HFFc6 (cell line): ENCODE results near the gene SRRM2. TPM values are rescaled to one million over a fixed set of nuclear protein-coding genes. Genes with fewer than 3 reads are reported as not detected.

Experiments
- DNase-seq: peaks from one replicate; pipeline ENCODE4 v3.0.0-alpha.2; 2018
- H3K27ac Mint-ChIP-seq: 2 replicates; pipeline ENCODE4 v1.8.0; 2020; ENCODE audit warnings: mild to moderate bottlenecking, mixed read lengths
- H3K27me3 Mint-ChIP-seq: 2 replicates; pipeline ENCODE4 v1.8.0; 2021; ENCODE audit warnings: mild to moderate bottlenecking, moderate library complexity, mixed read lengths; ENCODE audit not compliant: insufficient read depth
- H3K36me3 Mint-ChIP-seq: 2 replicates; pipeline ENCODE4 v1.8.0; 2021; ENCODE audit warnings: low read depth, mixed read lengths
- H3K4me1 Mint-ChIP-seq: 2 replicates; pipeline ENCODE4 v1.8.0; 2020; ENCODE audit warnings: low read depth, mixed read lengths
- H3K4me3 Mint-ChIP-seq: 2 replicates; pipeline ENCODE4 v1.8.0; 2020; ENCODE audit warnings: mild to moderate bottlenecking, moderate library complexity, mixed read lengths
- H3K9me3 Mint-ChIP-seq: 2 replicates; pipeline ENCODE4 v1.8.0; 2020; ENCODE audit warnings: mild to moderate bottlenecking, mixed read lengths
- CTCF ChIP-seq: fragments of 200-600 bp; sonication (generic); IDR thresholded peaks from 2 replicates; pipeline ENCODE4 v1.5.0; 2021; ENCODE audit warnings: antibody characterized with exemption, mild to moderate bottlenecking
- total RNA-seq, 6 experiments: library from RNA; stranded (reverse); fragmentation: NEBNext Ultra II Directional; extraction: Animal tissue kit (Norgen Biotek cat#: 25700); gene quantifications; 2 replicates in 1 of 6; 3 replicates in 5 of 6; pipeline ENCODE4 v1.2.3, GENCODE V29; 2021

SRRM2 gene
- total RNA-seq, 6 experiments from 2014 or later: 223 to 317 (median 269) TPM

- H3K4me1 Mint-ChIP-seq: no peaks in the 10 kb centered on the region
- H3K9me3 Mint-ChIP-seq: no peaks in the 10 kb centered on the region
- no peak overlapping the region for H3K4me3 Mint-ChIP-seq
- H3K36me3 Mint-ChIP-seq: no peaks in the 10 kb centered on the region
- H3K27me3 Mint-ChIP-seq: peaks cover 37% of the 10 kb centered on the region
- TF ChIP-seq CTCF: no peak
- no peak overlapping the region for H3K27ac Mint-ChIP-seq
- no peak for DNase-seq
Observed at GRCh38 chr16:2817340-2818271, 65.2 kb downstream of the SRRM2 start.

- no peak overlapping the region for H3K27ac Mint-ChIP-seq
- H3K4me1 Mint-ChIP-seq: no peaks in the 10 kb centered on the region
- H3K36me3 Mint-ChIP-seq: no peaks in the 10 kb centered on the region
- peaks cover 37% of the 10 kb centered on the region for H3K27me3 Mint-ChIP-seq
- H3K9me3 Mint-ChIP-seq: no peaks in the 10 kb centered on the region
- no peak for TF ChIP-seq CTCF
- no peak overlapping the region for H3K4me3 Mint-ChIP-seq
- DNase-seq: no peak
Observed at GRCh38 chr16:2818272-2818876, 65.9 kb downstream of the SRRM2 start.

GRCh38 chr16:2819179-2819938 lies 66.9 kb downstream of the SRRM2 start:
- Mint-ChIP-seq H3K9me3 (no peaks in the 10 kb centered on the region), H3K36me3 (no peaks in the 10 kb centered on the region), H3K27me3 (peaks cover 39% of the 10 kb centered on the region), H3K4me1 (no peaks in the 10 kb centered on the region), H3K4me3 (no peak overlapping the region), H3K27ac (no peak overlapping the region)
- TF ChIP-seq CTCF: no peak
- no peak for DNase-seq

- no peak for DNase-seq
- no peaks in the 10 kb centered on the region for H3K4me1 Mint-ChIP-seq
- H3K4me3 Mint-ChIP-seq: no peak overlapping the region
- peaks cover 38% of the 10 kb centered on the region for H3K27me3 Mint-ChIP-seq
- no peaks in the 10 kb centered on the region for H3K36me3 Mint-ChIP-seq
- TF ChIP-seq CTCF: no peak
- H3K9me3 Mint-ChIP-seq: no peaks in the 10 kb centered on the region
- H3K27ac Mint-ChIP-seq: no peak overlapping the region
Observed at GRCh38 chr16:2819939-2820835, 67.7 kb downstream of the SRRM2 start.

Other genes starting within 250 kb of the SRRM2 start
- 100 to 1,000 TPM; 303 to 341 (median 309) TPM for gene ATP6V0C, start 238.7 kb upstream of the SRRM2 start, total RNA-seq
- 10 to 100 TPM; 15.6 to 19.3 (median 18.6) TPM for gene AMDHD2, start 232.3 kb upstream of the SRRM2 start, total RNA-seq
- not detected for gene CEMP1, start 221.2 kb upstream of the SRRM2 start, total RNA-seq
- gene PDPK1, start 214.6 kb upstream of the SRRM2 start, total RNA-seq: 10 to 100 TPM; 34.2 to 43.8 (median 37.0) TPM
- gene KCTD5, start 70.1 kb upstream of the SRRM2 start, total RNA-seq: 10 to 100 TPM; 27.1 to 30.9 (median 28.8) TPM
- under 1 TPM; 0.17 to 0.43 (median 0.31) TPM for gene PRSS27, start 32.4 kb upstream of the SRRM2 start, total RNA-seq
- gene ELOB, start 24.6 kb downstream of the SRRM2 start, total RNA-seq: 100 to 1,000 TPM; 329 to 403 (median 352) TPM
- not detected for gene PRSS33, start 34.9 kb downstream of the SRRM2 start, total RNA-seq
- not detected for gene PRSS41, start 45.8 kb downstream of the SRRM2 start, total RNA-seq
- not detected for gene PRSS21, start 64.6 kb downstream of the SRRM2 start, total RNA-seq
- under 1 TPM in 4 of 6 experiments, not detected in 2; 0.41 to 0.68 (median 0.46) TPM for gene ZG16B, start 77.7 kb downstream of the SRRM2 start, total RNA-seq
- not detected for gene PRSS22, start 105.5 kb downstream of the SRRM2 start, total RNA-seq
- 10 to 100 TPM; 24.5 to 29.3 (median 26.1) TPM for gene FLYWCH2, start 130.6 kb downstream of the SRRM2 start, total RNA-seq
- 10 to 100 TPM; 30.3 to 34.9 (median 33.7) TPM for gene FLYWCH1, start 159.3 kb downstream of the SRRM2 start, total RNA-seq
- not detected for gene KREMEN2, start 211.6 kb downstream of the SRRM2 start, total RNA-seq
- gene PAQR4, start 216.7 kb downstream of the SRRM2 start, total RNA-seq: 10 to 100 TPM in 5 of 6 experiments, 1 to 10 TPM in 1; 5.7 to 16.5 (median 13.7) TPM
- gene PKMYT1, start 227.8 kb downstream of the SRRM2 start, total RNA-seq: 10 to 100 TPM; 21.1 to 40.8 (median 36.7) TPM